Measurements from ENCODE around the gene ULK1.
"Not testable (repeated sequence)": the region's sequence is repeated elsewhere in the genome, so short reads cannot be mapped to it uniquely, and the experiment has no call there.

The ULK1 gene

DNA sequence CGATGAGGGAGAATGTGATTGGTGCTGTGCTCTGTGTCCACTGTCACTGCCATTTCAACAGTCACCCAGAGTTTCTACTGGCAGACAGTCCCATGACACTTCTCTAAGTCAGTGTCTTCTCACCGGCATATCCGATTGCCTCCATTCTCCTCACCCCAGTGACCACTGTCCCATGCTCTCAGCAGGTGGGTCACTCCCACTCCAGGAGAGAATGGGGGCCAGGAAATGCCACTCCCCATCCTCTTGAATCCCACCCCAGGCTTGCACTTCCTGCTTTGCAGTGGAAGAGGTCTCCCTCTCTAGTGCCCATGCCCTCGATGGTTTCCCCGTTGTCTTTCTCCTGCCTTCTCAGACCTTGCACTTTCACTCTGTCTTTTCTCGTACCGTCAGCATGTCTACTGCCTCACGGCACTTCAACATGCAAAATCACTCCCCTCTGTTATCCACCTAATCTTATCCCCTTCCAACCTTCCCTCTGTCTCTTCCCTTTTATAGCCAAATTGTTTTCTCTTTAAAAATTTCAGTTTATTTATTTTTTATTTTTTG is 53.1 kb downstream of the ULK1 start:
- no peak for DNase-seq

DNA sequence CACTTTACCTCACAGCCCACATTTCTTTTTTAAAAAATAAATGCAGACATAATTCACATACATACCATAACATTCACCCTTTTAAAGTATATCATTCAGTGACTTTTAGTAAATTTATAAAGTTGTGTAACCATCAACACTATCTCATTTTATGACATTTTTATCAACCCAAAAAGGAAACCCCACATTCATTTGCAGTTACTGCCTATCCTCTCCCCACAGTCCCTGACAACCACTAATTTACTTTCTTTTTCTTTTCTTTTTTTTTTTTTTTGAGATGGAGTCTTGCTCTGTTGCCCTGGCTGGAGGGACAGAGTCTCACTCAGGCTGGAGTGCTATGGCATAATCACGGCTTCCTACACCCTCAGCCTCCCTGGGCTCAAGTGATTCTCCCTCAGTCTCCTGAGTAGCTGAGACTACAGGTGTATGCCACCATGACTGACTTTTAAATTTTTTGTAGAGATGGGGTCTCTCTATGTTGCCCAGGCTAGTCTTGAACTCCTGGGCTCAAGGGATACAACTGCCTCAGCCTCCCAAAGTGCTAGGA is 53.8 kb downstream of the ULK1 start:
- peak; percentile 6 for DNase-seq

DNA sequence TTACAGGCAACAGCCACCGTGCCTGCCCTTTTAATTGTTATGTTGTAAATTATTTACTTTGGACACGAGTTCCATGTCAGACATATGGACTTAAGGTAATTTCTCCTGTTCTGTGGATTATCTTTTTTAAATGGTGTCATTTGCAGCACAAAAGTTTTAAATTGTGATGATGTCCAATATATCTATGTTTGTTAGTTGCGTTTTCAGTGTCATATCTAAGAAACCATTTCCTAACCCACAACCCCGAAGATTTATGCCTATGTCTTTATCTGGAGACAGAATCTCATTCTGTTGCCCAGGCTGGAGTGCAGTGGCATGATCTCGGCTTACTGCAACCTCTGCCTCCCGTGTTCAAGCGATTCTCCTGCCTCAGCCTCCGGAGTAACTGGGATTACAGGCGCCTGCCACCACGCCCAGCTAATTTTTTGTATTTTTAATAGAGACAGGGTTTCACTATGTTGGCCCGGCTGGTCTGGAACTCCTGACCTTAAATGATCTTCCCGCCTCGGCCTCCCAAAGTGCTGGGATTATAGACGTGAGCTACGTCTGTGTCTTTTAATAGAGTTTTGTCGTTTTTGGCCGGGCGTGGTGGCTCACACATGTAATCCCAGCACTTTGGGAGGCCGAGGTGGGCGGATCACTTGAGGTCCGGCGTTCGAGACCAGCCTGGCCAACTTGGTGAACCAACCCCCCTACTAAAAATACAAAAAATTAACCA is 54.5 kb downstream of the ULK1 start:
- DNase-seq = peak; percentile 34

DNA sequence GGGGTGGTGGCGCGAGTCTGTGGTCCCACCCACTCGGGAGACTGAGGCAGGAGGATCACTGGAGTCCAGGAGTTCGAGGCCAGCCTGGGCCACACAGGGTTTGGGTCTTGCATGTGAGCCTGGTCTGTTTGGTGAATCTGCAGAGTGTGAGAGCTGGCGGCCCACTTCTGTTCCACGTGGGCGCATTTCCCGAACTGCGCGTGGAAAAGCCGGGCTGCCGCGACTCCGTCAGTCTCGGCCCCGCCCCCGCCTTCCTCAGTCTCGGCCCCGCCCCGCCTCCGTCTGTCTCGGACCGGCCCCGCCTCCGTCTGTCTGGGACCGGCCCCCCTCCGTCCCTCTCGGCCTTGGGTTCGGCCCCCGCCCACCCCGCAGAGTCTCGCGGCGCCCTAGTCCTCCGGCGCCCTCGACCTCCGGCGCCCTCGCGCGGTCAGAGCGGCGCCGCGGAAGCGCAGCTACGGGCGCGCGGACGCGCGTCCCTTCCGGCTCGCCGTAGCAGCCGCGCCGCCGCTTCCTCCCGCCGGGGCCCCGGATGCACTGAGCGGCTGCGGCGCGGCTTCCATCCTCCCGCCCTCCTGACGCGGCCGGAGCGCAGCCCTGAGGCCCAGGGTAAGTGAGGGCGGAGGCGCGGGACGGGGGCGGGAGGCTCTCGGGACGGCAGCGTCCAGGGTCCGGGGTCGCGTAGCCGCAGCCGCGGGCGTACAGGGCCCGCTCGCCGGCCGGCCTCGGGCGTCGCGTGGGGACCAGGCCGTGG is 55.2 kb downstream of the ULK1 start, which contains the start of gene EP400:
EP400 (plus strand) TSS at position 512 of the 751 bp plus-strand sequence. CDS start 10,678 bp downstream, outside the sequence.
- peak; percentile 95 for DNase-seq

DNA sequence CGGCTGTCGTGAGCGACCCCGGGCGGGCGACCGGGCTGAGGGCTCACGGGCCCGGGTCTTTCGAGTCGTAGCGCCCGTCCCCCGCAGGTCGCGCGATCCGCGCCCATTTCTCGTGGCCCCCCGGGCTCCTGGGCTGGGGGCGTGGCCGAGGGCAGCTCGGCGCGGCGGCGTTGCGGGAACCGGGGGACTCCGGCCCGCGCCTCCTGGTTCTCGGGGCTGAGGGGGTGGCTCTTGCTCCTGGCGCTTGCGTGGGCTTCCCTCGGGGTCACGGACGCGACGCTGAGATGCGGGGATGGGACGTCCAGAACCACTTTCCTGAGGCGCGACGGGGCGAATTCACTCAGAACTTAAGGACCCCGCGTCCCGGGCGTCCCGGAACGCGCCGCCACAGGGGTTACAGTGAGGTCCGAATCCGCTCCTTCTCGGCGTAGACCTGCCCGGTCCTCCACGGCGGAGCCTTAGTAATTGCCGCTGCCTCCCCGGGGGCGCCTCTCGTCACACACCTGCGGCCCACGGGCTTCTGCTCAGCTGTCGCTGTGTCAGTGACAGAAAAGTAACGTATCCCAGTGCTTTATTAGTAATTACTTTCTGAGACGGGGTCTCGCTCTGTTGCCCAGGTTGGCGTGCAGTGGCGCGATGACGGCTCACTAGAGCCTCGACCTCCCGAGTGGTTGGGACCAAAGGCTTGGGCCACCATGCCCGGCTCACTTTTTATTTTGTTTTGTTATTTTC is 55.9 kb downstream of the ULK1 start:
- DNase-seq = peak; percentile 31

DNA sequence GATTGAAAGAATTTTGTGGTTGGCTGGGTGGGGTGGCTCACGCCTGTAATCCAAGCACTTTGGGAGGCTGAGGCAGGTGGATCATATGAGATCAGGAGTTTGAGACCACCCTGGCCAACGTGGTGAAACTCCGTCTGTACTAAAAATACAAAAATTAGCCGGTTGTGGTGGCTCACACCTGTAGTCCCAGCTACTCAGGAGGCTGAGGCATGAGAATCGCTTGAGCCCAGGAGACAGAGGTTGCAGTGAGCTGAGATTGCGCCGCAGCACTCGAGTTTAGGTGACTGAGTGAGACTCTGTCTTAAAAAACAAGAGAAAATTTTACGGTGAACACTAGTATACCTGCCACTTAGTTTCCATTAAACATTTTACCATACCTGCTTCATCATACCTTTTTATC is 59.4 kb downstream of the ULK1 start:
- DNase-seq = not testable (repeated sequence)

DNA sequence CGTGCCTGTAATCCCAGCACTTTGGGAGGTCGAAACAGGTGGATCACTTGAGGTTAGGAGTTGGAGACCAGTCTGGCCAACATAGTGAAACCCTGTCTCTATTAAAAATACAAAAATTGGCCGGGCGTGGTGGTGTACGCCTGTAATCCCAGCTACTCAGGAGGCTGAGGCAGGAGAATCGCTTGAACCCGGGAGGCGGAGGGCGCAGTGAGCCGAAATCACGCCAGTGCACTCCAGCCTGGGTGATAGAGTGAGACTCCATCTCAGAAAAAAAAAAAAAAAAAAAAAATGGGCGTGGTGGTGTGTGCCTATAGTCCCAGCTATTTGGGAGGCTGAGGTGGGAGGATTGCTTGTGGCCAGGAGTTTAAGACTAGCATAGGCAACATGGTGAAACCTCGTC is 60.0 kb downstream of the ULK1 start:
- DNase-seq = not testable (repeated sequence)

DNA sequence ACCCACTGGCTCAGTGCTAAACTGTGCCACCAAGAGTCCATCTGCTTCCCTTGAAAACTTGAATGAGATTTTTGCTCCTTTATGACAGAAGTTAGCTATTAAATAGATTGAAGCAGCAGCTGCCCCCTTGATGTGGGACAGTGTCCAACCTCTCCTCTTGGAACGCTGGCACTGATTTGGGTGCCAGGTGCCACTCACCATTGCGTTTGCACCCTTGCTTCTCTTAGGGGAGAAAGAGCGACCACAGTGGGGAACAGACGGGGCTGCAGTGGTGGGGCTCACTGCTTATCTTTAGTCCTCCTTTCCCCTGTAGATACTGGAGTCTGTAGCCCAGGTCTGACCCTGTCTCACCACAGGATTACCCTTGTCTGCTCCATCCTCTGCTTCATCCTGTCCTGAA is 64.7 kb downstream of the ULK1 start:
- DNase-seq = no peak

DNA sequence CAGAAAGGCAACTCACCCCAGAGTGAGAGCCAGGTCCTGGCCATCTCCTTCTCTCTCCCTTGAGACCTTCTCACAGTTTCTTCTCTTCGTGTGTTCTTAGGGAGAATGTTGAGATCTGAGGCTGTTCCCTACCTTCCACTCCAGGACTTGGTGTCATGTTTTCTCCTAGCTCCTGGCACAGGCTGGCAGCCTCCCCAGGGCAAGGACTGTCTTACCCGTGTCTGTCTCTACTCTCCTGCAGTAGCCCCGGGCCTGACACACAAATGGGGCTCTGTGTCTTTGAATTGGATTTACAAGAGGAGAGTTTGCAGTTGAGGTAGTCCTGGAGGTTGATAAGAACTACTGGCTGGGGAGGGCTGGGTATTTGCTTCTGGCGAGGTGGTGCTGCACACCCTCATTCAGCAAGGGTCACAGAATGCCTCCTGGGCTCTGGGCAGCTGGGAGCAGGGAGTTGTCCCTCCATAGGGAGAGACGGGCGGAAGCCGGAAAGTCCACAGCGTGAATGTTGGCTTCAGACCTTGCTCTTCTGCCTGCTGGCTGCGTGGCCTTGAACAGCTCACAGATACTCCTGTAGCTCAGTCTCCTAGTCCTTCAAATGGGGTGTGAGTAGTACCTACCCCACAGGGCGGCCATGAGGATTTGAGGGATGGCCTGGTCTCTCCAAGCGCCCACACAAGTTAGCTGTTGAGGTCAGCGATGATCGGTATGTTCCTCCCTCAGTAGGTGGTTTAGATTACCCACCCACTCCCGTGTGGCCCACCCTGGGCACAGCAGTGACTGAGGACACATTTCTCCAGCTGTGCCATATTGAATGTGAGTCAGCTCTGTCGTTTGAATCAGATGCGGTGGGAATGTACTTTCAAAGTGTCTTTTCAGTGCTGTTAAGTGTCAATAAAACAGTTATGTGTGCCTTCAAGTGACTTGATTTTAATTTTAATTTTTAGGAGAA is 65.5 kb downstream of the ULK1 start:
- no peak for DNase-seq

DNA sequence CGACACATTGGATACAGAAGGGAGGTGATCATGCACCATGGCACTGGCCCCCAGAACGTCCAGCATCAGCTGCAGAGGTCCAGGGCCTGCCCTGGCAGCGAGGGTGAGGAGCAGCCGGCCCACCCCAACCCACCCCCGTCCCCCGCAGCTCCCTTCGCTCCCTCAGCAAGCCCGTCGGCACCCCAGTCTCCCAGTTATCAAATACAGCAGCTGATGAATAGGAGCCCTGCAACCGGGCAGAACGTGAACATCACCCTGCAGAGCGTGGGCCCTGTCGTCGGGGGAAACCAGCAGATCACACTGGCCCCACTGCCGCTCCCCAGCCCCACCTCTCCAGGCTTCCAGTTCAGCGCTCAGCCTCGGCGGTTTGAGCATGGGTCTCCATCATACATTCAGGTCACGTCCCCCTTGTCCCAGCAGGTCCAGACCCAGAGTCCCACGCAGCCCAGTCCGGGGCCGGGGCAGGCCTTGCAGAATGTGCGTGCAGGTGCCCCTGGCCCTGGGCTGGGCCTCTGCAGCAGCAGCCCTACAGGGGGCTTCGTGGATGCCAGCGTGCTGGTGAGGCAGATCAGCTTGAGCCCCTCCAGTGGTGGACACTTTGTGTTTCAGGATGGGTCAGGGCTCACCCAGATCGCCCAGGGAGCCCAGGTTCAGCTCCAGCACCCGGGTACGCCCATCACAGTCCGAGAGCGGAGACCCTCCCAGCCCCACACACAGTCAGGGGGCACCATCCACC is 66.3 kb downstream of the ULK1 start:
- DNase-seq = not testable (repeated sequence)

DNA sequence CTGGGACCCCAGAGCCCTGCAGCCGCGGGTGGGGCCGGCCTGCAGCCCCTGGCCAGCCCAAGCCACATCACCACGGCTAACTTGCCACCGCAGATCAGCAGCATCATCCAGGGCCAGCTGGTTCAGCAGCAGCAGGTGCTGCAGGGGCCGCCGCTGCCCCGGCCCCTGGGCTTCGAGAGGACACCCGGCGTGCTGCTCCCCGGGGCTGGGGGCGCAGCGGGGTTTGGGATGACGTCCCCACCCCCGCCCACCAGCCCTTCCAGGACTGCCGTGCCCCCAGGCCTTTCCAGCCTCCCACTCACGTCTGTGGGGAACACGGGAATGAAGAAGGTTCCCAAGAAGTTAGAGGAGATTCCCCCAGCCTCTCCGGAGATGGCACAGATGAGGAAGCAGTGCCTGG is 66.9 kb downstream of the ULK1 start:
- not testable (repeated sequence) for DNase-seq

DNA sequence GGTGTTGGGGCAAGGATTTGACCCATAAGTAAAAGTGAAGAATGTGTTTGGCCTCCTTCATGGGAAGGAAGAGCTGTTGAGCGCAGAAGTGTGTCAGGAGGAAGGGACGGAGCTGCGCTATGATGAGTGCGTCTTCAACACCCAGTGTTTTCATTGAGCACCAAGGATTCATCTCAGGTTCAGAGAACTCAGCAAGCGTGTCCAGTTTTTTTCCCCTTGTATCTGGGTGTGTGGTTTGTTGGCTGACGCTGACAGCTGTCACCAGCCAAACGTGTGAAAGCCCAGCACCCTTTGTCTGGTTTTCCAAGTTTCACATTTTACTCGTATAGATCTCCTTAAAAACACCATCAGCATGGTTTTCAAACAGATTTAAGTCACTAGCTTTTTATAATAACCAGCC is 67.6 kb downstream of the ULK1 start:
- DNase-seq = no peak

DNA sequence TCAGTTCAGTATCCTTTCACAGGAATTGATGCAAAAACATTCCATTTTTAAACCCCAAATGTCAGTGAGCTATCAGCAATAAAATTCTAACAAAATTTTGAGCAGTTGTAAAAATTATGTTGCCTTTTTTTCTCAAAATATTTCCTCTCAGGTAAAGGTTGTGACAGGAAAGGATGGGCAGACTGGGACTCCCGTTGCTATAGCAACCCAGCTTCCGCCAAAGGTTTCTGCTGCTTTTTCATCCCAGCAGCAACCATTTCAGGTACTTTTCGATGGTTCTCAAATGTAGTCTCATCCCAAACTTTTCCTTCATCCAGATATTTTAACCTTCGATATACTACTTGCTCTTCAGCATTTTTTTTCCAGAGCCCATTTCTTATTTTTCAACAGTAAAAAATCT is 69.0 kb downstream of the ULK1 start:
- DNase-seq = peak; percentile 43

DNA sequence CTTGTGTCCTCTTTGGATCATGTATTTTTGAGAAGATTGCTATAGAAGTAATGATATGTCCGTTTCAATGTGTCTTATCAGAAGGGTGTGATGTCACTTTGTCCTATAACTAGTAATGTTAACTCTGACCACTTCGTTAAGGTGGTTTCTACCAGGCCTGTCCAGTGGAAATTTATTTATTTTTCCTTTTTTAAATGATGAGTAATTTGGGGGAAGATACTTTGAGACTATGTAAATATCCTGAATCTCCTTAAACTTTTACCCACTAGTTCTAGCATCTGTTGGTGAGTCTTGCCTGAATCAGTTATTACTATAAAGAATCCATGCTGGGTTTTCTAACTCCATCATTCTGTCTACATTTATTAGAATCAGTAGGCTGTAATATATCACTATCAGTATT is 70.7 kb downstream of the ULK1 start:
- DNase-seq = no peak

DNA sequence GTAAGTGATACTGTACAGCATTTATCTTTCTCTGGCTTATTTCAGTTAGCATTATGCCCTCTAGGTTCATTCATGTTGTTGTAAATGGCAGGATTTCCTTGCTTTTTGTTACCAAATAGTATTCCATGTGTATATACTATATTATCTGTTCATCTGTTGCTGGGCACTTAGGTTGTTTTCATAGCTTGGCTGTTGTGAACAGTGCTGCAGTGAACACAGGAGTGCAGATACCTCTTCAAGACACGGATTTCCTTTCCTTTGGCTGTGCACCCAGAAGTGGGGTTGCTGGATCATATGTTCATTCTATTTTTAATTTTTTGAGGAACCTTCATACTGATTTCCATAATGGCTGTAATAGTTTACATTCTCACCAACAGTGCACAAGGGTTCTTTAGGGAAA is 76.8 kb downstream of the ULK1 start:
- DNase-seq = no peak

Data from CD4-positive, alpha-beta T cell treated with Interleukin-17A for 1 hour (primary cell).